ENCODE results near the gene PFDN2.

Gene PFDN2

DNA sequence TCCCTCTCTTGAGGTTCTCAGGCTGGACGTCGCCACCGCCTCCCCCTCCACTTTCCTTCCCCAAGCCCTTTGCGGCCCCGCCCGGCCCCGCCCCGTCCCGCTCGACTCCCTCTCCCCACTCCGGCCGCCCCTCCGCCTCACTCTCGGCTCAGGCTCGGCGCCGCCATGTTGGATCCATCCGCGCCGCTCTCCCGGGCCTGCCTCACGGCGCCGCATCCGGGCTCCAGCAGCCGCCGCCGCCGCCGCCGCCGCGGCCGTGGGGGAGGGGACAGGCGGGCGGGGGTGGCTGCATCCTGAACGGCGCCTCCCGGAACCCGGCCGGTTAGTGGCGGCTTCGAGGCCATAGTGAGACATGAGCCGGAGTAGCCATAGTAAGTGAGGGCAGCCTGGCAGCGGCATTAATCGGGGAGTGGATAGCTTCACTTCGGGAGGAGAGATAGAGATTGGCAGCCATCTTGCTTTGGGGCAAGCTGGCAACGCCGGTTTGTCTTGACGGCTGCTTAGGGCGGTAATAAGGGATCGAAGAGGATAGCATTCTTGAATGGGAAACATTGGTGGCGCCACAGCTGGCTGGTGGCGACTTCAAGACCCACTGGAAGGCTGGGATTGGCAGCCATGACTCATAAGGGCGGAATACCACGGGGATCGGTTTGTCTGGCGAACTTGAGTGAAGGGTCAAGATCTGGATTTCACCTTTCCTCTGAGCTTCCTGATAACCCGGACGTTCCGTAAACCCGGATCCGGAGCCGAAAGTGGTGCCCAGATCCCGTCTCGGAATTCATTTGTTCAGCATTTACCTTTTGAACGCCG lies 14.8 kb upstream of the PFDN2 start, which contains the start of gene DEDD (continued):
- TF ChIP-seq, protein P1, sequence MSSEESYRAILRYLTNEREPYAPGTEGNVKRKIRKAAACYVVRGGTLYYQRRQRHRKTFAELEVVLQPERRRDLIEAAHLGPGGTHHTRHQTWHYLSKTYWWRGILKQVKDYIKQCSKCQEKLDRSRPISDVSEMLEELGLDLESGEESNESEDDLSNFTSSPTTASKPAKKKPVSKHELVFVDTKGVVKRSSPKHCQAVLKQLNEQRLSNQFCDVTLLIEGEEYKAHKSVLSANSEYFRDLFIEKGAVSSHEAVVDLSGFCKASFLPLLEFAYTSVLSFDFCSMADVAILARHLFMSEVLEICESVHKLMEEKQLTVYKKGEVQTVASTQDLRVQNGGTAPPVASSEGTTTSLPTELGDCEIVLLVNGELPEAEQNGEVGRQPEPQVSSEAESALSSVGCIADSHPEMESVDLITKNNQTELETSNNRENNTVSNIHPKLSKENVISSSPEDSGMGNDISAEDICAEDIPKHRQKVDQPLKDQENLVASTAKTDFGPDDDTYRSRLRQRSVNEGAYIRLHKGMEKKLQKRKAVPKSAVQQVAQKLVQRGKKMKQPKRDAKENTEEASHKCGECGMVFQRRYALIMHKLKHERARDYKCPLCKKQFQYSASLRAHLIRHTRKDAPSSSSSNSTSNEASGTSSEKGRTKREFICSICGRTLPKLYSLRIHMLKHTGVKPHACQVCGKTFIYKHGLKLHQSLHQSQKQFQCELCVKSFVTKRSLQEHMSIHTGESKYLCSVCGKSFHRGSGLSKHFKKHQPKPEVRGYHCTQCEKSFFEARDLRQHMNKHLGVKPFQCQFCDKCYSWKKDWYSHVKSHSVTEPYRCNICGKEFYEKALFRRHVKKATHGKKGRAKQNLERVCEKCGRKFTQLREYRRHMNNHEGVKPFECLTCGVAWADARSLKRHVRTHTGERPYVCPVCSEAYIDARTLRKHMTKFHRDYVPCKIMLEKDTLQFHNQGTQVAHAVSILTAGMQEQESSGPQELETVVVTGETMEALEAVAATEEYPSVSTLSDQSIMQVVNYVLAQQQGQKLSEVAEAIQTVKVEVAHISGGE (tag by site-specific recombination; conservative IDR thresholded peaks at IDR 0.05; ENCODE audit: low read depth) = peak; percentile 97
- peak; percentile 76; the same call in 1 of the 2 replicates for TF ChIP-seq ZXDB (tag by site-specific recombination; IDR thresholded peaks at IDR 0.05)
- no peak for TF ChIP-seq ZNF292 (tag by site-specific recombination; IDR thresholded peaks at IDR 0.05; ENCODE audit: borderline replicate concordance, low read depth)
- peak; percentile 53; the same call in 1 of the 2 replicates for TF ChIP-seq ZNF596 (tag by site-specific recombination; IDR thresholded peaks at IDR 0.05)
- no peak for TF ChIP-seq TCF7L2 (IDR thresholded peaks at IDR 0.05; ENCODE audit: borderline replicate concordance, low read depth, low read length)
- no peak for TF ChIP-seq PBX3 (CRISPR knock-in tag; IDR thresholded peaks at IDR 0.05)
- TF ChIP-seq, protein P2, sequence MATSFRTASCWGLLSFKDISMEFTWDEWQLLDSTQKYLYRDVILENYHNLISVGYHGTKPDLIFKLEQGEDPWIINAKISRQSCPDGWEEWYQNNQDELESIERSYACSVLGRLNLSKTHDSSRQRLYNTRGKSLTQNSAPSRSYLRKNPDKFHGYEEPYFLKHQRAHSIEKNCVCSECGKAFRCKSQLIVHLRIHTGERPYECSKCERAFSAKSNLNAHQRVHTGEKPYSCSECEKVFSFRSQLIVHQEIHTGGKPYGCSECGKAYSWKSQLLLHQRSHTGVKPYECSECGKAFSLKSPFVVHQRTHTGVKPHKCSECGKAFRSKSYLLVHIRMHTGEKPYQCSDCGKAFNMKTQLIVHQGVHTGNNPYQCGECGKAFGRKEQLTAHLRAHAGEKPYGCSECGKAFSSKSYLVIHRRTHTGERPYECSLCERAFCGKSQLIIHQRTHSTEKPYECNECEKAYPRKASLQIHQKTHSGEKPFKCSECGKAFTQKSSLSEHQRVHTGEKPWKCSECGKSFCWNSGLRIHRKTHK (tag by site-specific recombination; IDR thresholded peaks at IDR 0.05) = no peak
- TF ChIP-seq PRDM10 (tag by site-specific recombination; IDR thresholded peaks at IDR 0.05) = peak; percentile 42
- no peak for TF ChIP-seq ZNF473 (tag by site-specific recombination; IDR thresholded peaks at IDR 0.05)
- TF ChIP-seq ZBTB8A (tag by site-specific recombination; IDR thresholded peaks at IDR 0.05) = peak; percentile 35; the same call in 1 of the 2 replicates
- peak; percentile 91 for TF ChIP-seq ZNF660 (tag by site-specific recombination; IDR thresholded peaks at IDR 0.05)
- TF ChIP-seq, protein P3, sequence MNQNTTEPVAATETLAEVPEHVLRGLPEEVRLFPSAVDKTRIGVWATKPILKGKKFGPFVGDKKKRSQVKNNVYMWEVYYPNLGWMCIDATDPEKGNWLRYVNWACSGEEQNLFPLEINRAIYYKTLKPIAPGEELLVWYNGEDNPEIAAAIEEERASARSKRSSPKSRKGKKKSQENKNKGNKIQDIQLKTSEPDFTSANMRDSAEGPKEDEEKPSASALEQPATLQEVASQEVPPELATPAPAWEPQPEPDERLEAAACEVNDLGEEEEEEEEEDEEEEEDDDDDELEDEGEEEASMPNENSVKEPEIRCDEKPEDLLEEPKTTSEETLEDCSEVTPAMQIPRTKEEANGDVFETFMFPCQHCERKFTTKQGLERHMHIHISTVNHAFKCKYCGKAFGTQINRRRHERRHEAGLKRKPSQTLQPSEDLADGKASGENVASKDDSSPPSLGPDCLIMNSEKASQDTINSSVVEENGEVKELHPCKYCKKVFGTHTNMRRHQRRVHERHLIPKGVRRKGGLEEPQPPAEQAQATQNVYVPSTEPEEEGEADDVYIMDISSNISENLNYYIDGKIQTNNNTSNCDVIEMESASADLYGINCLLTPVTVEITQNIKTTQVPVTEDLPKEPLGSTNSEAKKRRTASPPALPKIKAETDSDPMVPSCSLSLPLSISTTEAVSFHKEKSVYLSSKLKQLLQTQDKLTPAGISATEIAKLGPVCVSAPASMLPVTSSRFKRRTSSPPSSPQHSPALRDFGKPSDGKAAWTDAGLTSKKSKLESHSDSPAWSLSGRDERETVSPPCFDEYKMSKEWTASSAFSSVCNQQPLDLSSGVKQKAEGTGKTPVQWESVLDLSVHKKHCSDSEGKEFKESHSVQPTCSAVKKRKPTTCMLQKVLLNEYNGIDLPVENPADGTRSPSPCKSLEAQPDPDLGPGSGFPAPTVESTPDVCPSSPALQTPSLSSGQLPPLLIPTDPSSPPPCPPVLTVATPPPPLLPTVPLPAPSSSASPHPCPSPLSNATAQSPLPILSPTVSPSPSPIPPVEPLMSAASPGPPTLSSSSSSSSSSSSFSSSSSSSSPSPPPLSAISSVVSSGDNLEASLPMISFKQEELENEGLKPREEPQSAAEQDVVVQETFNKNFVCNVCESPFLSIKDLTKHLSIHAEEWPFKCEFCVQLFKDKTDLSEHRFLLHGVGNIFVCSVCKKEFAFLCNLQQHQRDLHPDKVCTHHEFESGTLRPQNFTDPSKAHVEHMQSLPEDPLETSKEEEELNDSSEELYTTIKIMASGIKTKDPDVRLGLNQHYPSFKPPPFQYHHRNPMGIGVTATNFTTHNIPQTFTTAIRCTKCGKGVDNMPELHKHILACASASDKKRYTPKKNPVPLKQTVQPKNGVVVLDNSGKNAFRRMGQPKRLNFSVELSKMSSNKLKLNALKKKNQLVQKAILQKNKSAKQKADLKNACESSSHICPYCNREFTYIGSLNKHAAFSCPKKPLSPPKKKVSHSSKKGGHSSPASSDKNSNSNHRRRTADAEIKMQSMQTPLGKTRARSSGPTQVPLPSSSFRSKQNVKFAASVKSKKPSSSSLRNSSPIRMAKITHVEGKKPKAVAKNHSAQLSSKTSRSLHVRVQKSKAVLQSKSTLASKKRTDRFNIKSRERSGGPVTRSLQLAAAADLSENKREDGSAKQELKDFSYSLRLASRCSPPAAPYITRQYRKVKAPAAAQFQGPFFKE (tag by site-specific recombination; IDR thresholded peaks at IDR 0.05; ENCODE audit: borderline replicate concordance) = no peak
- no peak for TF ChIP-seq ZNF571 (tag by site-specific recombination; IDR thresholded peaks at IDR 0.05)
- TF ChIP-seq GLIS2 (tag by site-specific recombination; IDR thresholded peaks at IDR 0.05) = no peak
- TF ChIP-seq ZNF621 (tag by site-specific recombination; IDR thresholded peaks at IDR 0.05) = no peak
- TF ChIP-seq ZNF404 (tag by site-specific recombination; IDR thresholded peaks at IDR 0.05) = no peak
- no peak for TF ChIP-seq ZNF777 (tag by site-specific recombination; IDR thresholded peaks at IDR 0.05; ENCODE audit: borderline replicate concordance)
- no peak for TF ChIP-seq ZNF529 (tag by site-specific recombination; IDR thresholded peaks at IDR 0.05; ENCODE audit: insufficient replicate concordance)
- no peak for TF ChIP-seq ZNF48 (tag by site-specific recombination; IDR thresholded peaks at IDR 0.05)
- no peak for TF ChIP-seq ZNF157 (tag by site-specific recombination; IDR thresholded peaks at IDR 0.05)
- no peak for TF ChIP-seq ZNF664 (tag by site-specific recombination; IDR thresholded peaks at IDR 0.05)
- TF ChIP-seq SP2 (tag by site-specific recombination; IDR thresholded peaks at IDR 0.05) = peak; percentile 75

All from HEK293 (cell line).